ENCODE results near the gene LIN37. TPM values are rescaled to one million over a fixed set of nuclear protein-coding genes. Genes with fewer than 3 reads are reported as not detected.
A peak's percentile ranks its signal among the peaks of the same experiment; 100 is the strongest.

Gene LIN37
- polyA plus RNA-seq, 1 donor (not counting 4 experiments of a cell fraction or from before 2014, with no cell fraction given), result 6.7 TPM

DNA sequence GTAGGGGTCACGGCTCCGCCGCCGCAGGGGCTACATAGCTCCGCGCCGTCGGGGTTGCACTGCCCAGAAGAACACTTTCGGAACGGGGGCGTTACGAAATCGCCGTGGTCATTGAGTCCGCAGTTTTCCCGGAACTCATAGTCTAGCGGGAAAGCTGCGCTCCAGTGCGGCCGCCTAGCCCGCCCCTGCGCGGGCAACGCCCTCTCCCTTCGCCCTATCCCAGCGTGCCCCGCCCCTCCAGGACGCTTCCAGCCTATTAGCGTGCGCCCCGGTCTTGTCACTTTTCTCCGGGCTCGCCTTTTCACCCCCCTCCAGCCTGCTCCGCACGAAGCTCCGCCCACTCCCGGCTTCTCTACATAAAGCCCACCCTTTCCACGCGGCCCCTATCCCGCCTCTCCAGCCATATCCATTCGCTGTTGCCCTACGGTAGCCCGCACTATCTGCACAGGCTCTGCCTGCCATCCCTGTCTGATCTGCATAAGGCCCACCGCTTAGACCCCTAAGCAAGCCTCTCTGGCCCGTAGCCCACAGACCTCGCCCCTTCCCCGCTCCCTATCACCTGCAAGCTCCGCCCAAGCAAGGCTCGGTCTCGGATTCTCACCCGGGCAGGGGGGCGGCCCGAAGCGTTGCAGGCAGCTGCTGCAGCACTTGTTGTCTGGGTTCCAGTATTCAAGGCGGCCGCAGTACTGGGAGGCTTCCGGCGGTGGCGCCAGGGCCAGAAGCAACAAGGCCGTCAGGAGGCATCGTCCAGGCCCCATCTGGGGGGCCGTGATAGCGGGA, 7.8 kb upstream of the LIN37 start:
- H3K4me1 ChIP-seq (ENCODE audit: control insufficient read depth, extremely low read depth, insufficient read depth, low read length), result peaks cover 13% of the 10 kb centered on the region
- peak overlapping the region; percentile 8 for H3K27ac ChIP-seq (ENCODE audit: control insufficient read depth, insufficient read depth, low read length)
- peak overlapping the region; percentile 61 for H3K9ac ChIP-seq (ENCODE audit: control insufficient read depth, extremely low read depth, insufficient read depth, low read length)

DNA sequence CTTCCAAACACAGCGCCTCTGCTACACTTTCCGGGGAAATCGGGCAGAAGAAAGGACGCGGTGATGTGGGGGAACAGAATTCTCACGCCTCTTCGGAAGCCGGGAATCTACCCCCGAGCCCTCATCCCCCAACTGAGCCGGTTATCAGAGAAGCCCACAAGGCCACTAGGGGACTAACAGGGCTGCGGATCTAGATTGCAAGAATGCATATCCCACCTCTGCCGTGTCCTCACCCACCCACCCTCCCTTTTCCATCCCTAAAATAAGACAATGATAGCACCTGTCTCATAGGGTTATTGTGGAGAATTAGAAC, 7.2 kb upstream of the LIN37 start:
- Histone ChIP-seq H3K36me3 (ENCODE audit: control insufficient read depth in 2 of 2, extremely low read depth in 1 of 2, insufficient read depth in 2 of 2, low read length in 2 of 2) (peaks cover 24 to 26% of the 10 kb centered on the region in 2 experiments), H3K27ac (ENCODE audit: control insufficient read depth, insufficient read depth, low read length) (peak overlapping the region; percentile 8), H3K4me2 (ENCODE audit: control insufficient read depth, extremely low read depth, insufficient read depth, low read depth, low read length) (peak overlapping the region; percentile 98), H3K79me2 (ENCODE audit: control insufficient read depth, insufficient read depth, low read length) (peaks cover 9% of the 10 kb centered on the region), H3K9ac (ENCODE audit: control insufficient read depth, extremely low read depth, insufficient read depth, low read length) (peak overlapping the region; percentile 61), H3K4me1 (ENCODE audit: control insufficient read depth, extremely low read depth, insufficient read depth, low read length) (peaks cover 16% of the 10 kb centered on the region), H4K20me1 (ENCODE audit: control insufficient read depth, extremely low read depth, insufficient read depth, low read length) (peaks cover 3% of the 10 kb centered on the region), H2AFZ (ENCODE audit: control insufficient read depth, low read length) (peak overlapping the region; percentile 95), H3K9me1 (ENCODE audit: control insufficient read depth, extremely low read depth, insufficient read depth, low read length) (no peaks in the 10 kb centered on the region), H3K27me3 (ENCODE audit: control insufficient read depth, extremely low read depth, insufficient read depth, low read length) (no peaks in the 10 kb centered on the region), H3K4me3 (ENCODE audit: control insufficient read depth in 2 of 3, extremely low read depth in 1 of 3, insufficient read depth in 2 of 3, low read depth in 1 of 3, low read length in 3 of 3) (peak overlapping the region; percentile 44 to 84 (median 79)), H3K9me3 (ENCODE audit: control insufficient read depth, low read depth, low read length) (no peaks in the 10 kb centered on the region)
- peak in 2 of 3 experiments; percentile 0 to 8 for TF ChIP-seq CTCF (optimal IDR thresholded peaks at IDR 0.05 in 1 of 3, IDR thresholded peaks at IDR 0.05 in 1 of 3, conservative IDR thresholded peaks at IDR 0.05 in 1 of 3; ENCODE audit: extremely low read depth in 1 of 3, insufficient read depth in 2 of 3, low read length in 3 of 3)
- TF ChIP-seq EZH2 (IDR thresholded peaks at IDR 0.05; ENCODE audit: low read length), result no peak
- FAIRE-seq, result no peak
- dilution Hi-C loops (cut with MboI; ENCODE audit: extremely low pct_ligation_motif_present, low sequenced_read_pairs), result no loop called here
- no peak for DNase-seq (ENCODE audit: low read depth, low spot score)

More for the DNA sequence above, 7.8 kb upstream of the LIN37 start:
- Histone ChIP-seq H3K36me3 (ENCODE audit: control insufficient read depth in 2 of 2, extremely low read depth in 1 of 2, insufficient read depth in 2 of 2, low read length in 2 of 2) (peaks cover 26 to 28% of the 10 kb centered on the region in 2 experiments), H3K27me3 (ENCODE audit: control insufficient read depth, extremely low read depth, insufficient read depth, low read length) (no peaks in the 10 kb centered on the region), H3K9me3 (ENCODE audit: control insufficient read depth, low read depth, low read length) (no peaks in the 10 kb centered on the region), H3K79me2 (ENCODE audit: control insufficient read depth, insufficient read depth, low read length) (peaks cover 3% of the 10 kb centered on the region), H3K9me1 (ENCODE audit: control insufficient read depth, extremely low read depth, insufficient read depth, low read length) (no peaks in the 10 kb centered on the region), H2AFZ (ENCODE audit: control insufficient read depth, low read length) (peak overlapping the region; percentile 95), H4K20me1 (ENCODE audit: control insufficient read depth, extremely low read depth, insufficient read depth, low read length) (peaks cover 3% of the 10 kb centered on the region), H3K4me2 (ENCODE audit: control insufficient read depth, extremely low read depth, insufficient read depth, low read depth, low read length) (peak overlapping the region; percentile 98), H3K4me3 (ENCODE audit: control insufficient read depth in 2 of 3, extremely low read depth in 1 of 3, insufficient read depth in 2 of 3, low read depth in 1 of 3, low read length in 3 of 3) (peak overlapping the region; percentile 44 to 84 (median 79))
- FAIRE-seq (peak; percentile 5), DNase-seq (ENCODE audit: low read depth, low spot score) (peak; percentile 70)
- TF ChIP-seq EZH2 (IDR thresholded peaks at IDR 0.05; ENCODE audit: low read length), result no peak
- TF ChIP-seq CTCF (optimal IDR thresholded peaks at IDR 0.05 in 1 of 3, IDR thresholded peaks at IDR 0.05 in 1 of 3, conservative IDR thresholded peaks at IDR 0.05 in 1 of 3; ENCODE audit: extremely low read depth in 1 of 3, insufficient read depth in 2 of 3, low read length in 3 of 3), result peak in 1 of 3 experiments; percentile 22
- dilution Hi-C loops (cut with MboI; ENCODE audit: extremely low pct_ligation_motif_present, low sequenced_read_pairs), result no loop called here
